ENCODE data around the gene TMEM130.

TMEM130 gene, protein sequence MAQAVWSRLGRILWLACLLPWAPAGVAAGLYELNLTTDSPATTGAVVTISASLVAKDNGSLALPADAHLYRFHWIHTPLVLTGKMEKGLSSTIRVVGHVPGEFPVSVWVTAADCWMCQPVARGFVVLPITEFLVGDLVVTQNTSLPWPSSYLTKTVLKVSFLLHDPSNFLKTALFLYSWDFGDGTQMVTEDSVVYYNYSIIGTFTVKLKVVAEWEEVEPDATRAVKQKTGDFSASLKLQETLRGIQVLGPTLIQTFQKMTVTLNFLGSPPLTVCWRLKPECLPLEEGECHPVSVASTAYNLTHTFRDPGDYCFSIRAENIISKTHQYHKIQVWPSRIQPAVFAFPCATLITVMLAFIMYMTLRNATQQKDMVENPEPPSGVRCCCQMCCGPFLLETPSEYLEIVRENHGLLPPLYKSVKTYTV

DNA sequence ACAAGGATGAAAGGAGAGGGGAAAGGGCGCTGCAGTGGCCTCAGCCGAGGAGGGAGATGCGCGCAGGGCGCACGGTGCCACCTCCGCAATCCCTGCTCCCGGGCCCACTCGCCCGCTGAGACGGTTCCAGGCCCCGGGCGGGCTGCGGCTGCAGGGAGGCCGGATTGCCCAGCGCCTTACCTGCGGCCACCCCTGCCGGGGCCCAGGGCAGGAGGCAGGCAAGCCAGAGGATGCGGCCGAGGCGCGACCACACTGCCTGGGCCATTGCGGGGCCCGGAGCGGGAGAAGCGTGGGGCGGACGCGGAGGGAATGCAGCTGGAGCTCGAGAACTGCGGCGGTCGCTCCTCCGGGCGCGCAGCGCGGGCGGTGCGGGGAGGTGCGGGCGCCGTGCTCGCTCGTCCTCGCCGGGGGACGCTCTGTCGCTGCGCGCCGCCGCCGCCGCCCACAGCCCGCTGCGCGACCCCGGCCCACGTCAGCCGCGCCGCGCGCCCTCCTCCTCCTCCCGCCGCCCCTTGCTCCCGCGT lies at the start of gene TMEM130:
TMEM130 (minus strand) TSS at position 418 of the 524 bp plus-strand sequence; CDS start at position 265, 153 bp downstream.
- no peak within 1 kb of the TSS for H3K9ac ChIP-seq (ENCODE audit: low read length)
- no peaks in the 10 kb centered on the region for H3K9me3 ChIP-seq (ENCODE audit: control insufficient read depth, low read length)
- H3K4me3 ChIP-seq (ENCODE audit: low read length): peak within 1 kb of the TSS; percentile 37
- H3K36me3 ChIP-seq (ENCODE audit: control insufficient read depth, insufficient read depth, low read length, severe bottlenecking): no peaks in the 10 kb centered on the region
- H3K27me3 ChIP-seq (replicated peaks; ENCODE audit: control insufficient read depth, insufficient read depth, low read length): peaks cover 9% of the 10 kb centered on the region
- H3K4me1 ChIP-seq (ENCODE audit: control insufficient read depth, insufficient read depth, low read length): peaks cover 11% of the 10 kb centered on the region
- DNase-seq (ENCODE audit: low read depth): peak; percentile 63

DNA sequence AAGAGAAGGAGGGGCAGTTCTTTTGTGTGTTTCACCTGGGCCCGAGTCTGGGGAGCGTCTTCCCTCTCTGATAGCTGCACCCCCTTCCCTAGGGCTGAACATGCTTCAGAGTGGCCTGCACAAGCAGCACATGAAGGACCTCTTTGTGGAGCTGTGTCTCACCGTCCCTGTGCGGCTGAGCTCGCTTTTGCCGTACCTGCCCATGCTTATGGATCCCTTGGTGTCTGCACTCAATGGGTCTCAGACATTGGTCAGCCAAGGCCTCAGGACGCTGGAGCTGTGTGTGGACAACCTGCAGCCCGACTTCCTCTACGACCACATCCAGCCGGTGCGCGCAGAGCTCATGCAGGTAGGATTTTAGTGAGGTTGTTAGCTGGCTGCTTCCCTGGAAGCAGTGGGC lies 47.5 kb upstream of the TMEM130 start:
- Histone ChIP-seq H3K4me1 (ENCODE audit: control insufficient read depth, insufficient read depth, low read length) (peaks cover 5% of the 10 kb centered on the region), H3K4me3 (ENCODE audit: low read length) (no peak overlapping the region), H3K9ac (ENCODE audit: low read length) (no peak overlapping the region), H3K9me3 (ENCODE audit: control insufficient read depth, low read length) (no peaks in the 10 kb centered on the region), H3K27me3 (replicated peaks; ENCODE audit: control insufficient read depth, insufficient read depth, low read length) (no peaks in the 10 kb centered on the region), H3K36me3 (ENCODE audit: control insufficient read depth, insufficient read depth, low read length, severe bottlenecking) (peaks cover 79% of the 10 kb centered on the region)
- DNase-seq (ENCODE audit: low read depth): no peak

DNA sequence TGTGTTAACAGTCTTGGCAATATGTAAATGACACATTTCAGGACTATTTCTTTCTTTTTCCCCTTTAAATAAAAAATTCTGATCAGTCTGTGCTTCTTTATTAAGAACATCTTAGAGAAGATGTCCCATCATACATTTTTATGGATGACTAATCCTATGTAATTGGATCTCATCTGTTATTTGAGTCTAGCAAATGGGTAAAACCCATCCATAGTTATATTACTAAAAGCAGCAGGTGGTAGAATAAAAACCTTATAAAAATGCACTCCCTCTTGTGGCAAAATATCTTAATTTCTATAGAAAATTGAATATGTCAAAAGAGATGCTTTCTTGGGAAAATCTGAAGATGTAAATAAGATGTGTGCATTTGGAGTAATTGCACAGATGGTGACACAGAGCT lies 43.8 kb upstream of the TMEM130 start:
- Histone ChIP-seq H3K4me1 (ENCODE audit: control insufficient read depth, insufficient read depth, low read length) (no peaks in the 10 kb centered on the region), H3K4me3 (ENCODE audit: low read length) (no peak overlapping the region), H3K9ac (ENCODE audit: low read length) (no peak overlapping the region), H3K36me3 (ENCODE audit: control insufficient read depth, insufficient read depth, low read length, severe bottlenecking) (peaks cover 89% of the 10 kb centered on the region), H3K27me3 (replicated peaks; ENCODE audit: control insufficient read depth, insufficient read depth, low read length) (no peaks in the 10 kb centered on the region), H3K9me3 (ENCODE audit: control insufficient read depth, low read length) (no peaks in the 10 kb centered on the region)
- DNase-seq (ENCODE audit: low read depth): peak; percentile 31

DNA sequence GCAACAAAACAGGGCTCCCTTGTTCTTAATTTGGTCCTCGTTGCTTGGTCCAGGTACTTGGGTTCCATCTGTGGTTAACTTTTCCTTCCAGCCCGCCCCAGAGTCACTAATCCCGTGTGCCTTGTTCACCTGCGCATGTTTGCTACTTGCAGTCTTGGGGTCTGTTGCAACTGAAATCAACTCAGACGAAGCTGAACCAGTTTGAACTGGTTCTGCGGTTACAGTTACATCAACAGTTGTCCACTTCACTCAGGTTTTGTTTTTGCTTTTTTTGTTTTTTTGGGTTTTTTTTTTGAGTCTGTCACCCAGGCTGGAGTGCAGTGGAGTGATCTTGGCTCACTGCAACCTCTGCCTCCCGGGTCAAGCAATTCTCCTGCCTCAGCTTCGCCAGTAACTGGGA lies 43.2 kb upstream of the TMEM130 start:
- Histone ChIP-seq H3K4me3 (ENCODE audit: low read length) (no peak overlapping the region), H3K36me3 (ENCODE audit: control insufficient read depth, insufficient read depth, low read length, severe bottlenecking) (peaks cover 88% of the 10 kb centered on the region), H3K4me1 (ENCODE audit: control insufficient read depth, insufficient read depth, low read length) (no peaks in the 10 kb centered on the region), H3K27me3 (replicated peaks; ENCODE audit: control insufficient read depth, insufficient read depth, low read length) (no peaks in the 10 kb centered on the region), H3K9ac (ENCODE audit: low read length) (no peak overlapping the region), H3K9me3 (ENCODE audit: control insufficient read depth, low read length) (no peaks in the 10 kb centered on the region)
- DNase-seq (ENCODE audit: low read depth): no peak

DNA sequence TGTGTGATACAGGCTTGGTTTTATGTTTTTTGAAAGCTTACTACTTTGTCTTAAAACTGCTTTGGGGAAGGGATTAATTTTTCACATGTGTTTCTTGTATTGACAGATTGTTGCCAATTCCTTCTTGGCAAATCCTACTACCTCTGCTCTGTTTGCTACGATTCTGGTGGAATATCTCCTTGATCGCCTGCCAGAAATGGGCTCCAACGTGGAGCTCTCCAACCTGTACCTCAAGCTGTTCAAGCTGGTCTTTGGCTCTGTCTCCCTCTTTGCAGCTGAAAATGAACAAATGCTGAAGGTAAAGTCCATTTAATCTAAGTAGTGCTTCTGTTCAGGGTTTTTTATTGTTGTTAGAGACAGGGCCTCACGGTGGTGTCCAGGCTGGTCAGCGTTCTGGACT lies 42.1 kb upstream of the TMEM130 start:
- Histone ChIP-seq H3K4me3 (ENCODE audit: low read length) (no peak overlapping the region), H3K9ac (ENCODE audit: low read length) (no peak overlapping the region), H3K4me1 (ENCODE audit: control insufficient read depth, insufficient read depth, low read length) (no peaks in the 10 kb centered on the region), H3K27me3 (replicated peaks; ENCODE audit: control insufficient read depth, insufficient read depth, low read length) (no peaks in the 10 kb centered on the region), H3K9me3 (ENCODE audit: control insufficient read depth, low read length) (no peaks in the 10 kb centered on the region), H3K36me3 (ENCODE audit: control insufficient read depth, insufficient read depth, low read length, severe bottlenecking) (peaks cover 83% of the 10 kb centered on the region)
- DNase-seq (ENCODE audit: low read depth): no peak

DNA sequence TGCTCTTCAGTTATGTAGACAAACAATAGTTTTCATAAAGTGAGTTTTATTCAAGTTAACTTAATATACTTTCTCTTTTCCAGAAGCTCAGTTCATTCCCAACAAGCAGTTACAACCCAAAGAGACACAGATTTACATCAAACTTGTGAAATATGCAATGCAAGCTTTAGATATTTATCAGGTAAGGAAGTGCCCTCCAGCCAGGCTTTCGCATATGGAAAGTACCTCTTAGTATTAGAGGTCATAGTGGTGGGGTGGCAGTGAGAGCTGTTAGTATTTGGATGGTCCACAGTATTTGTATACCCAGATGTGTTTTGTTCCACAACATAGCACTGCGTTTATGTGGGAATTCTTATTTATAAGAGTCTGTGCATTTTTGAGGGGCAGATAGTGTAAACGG lies 40.6 kb upstream of the TMEM130 start:
- H3K4me3 ChIP-seq (ENCODE audit: low read length): no peak overlapping the region
- no peak for DNase-seq (ENCODE audit: low read depth)
- peaks cover 82% of the 10 kb centered on the region for H3K36me3 ChIP-seq (ENCODE audit: control insufficient read depth, insufficient read depth, low read length, severe bottlenecking)
- no peaks in the 10 kb centered on the region for H3K27me3 ChIP-seq (replicated peaks; ENCODE audit: control insufficient read depth, insufficient read depth, low read length)
- H3K9me3 ChIP-seq (ENCODE audit: control insufficient read depth, low read length): no peaks in the 10 kb centered on the region
- H3K9ac ChIP-seq (ENCODE audit: low read length): no peak overlapping the region
- H3K4me1 ChIP-seq (ENCODE audit: control insufficient read depth, insufficient read depth, low read length): no peaks in the 10 kb centered on the region

DNA sequence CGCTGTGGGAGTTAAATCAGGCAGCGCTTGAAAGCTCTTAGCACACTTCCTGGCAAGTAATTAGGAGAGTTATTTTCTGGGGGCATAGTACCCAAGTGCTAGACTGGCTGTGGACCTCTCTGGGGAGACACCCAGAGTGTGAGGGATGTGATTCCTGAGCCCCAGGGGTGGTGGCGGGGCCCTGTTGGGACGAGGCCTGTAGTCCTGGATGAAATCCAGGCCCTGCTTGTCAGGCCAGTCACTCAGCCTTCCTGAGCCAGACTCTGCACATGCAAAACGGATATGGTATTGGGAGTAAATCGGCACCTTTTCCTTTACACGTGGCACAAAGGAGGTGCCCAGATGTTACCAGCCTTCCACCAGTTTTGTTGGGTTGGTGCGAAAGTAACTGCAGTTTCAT lies 39.7 kb upstream of the TMEM130 start:
- Histone ChIP-seq H3K4me1 (ENCODE audit: control insufficient read depth, insufficient read depth, low read length) (no peaks in the 10 kb centered on the region), H3K9me3 (ENCODE audit: control insufficient read depth, low read length) (no peaks in the 10 kb centered on the region), H3K36me3 (ENCODE audit: control insufficient read depth, insufficient read depth, low read length, severe bottlenecking) (peaks cover 87% of the 10 kb centered on the region), H3K9ac (ENCODE audit: low read length) (no peak overlapping the region), H3K27me3 (replicated peaks; ENCODE audit: control insufficient read depth, insufficient read depth, low read length) (no peaks in the 10 kb centered on the region), H3K4me3 (ENCODE audit: low read length) (no peak overlapping the region)
- DNase-seq (ENCODE audit: low read depth): no peak

DNA sequence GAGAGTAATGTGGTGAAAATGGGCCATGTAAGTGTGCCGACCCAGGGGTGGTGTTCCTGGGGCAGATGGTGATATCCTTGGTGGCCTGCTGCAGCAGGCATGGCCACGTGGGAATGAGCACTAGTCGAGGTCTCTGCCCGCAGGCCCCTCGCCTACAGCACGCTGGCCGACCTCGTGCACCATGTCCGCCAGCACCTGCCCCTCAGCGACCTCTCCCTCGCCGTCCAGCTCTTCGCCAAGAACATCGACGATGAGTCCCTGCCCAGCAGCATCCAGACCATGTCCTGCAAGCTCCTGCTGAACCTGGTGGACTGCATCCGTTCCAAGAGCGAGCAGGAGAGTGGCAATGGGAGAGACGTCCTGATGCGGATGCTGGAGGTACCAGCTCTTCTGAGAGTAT lies 38.8 kb upstream of the TMEM130 start:
- Histone ChIP-seq H3K27me3 (replicated peaks; ENCODE audit: control insufficient read depth, insufficient read depth, low read length) (no peaks in the 10 kb centered on the region), H3K36me3 (ENCODE audit: control insufficient read depth, insufficient read depth, low read length, severe bottlenecking) (peaks cover 89% of the 10 kb centered on the region), H3K9me3 (ENCODE audit: control insufficient read depth, low read length) (no peaks in the 10 kb centered on the region), H3K9ac (ENCODE audit: low read length) (no peak overlapping the region), H3K4me3 (ENCODE audit: low read length) (no peak overlapping the region), H3K4me1 (ENCODE audit: control insufficient read depth, insufficient read depth, low read length) (no peaks in the 10 kb centered on the region)
- no peak for DNase-seq (ENCODE audit: low read depth)

DNA sequence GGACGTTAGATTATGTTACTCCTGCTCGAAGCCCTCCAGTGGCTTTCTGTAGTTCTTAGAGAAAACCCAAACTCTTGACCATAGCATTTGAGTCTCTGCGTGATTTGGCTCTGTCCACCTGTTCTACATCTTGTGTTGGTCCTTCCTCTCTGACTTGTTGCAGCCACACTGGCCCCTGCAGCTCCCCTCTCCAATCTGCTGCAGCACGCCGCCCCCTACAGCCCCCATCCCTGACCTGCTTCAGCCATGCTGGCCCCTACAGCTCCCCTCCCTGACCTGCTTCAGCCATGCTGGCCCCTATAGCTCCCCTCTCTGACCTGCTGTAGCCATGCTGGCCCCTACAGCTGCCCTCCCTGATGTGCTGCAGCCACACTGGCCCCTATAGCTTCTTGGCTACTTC lies 37.8 kb upstream of the TMEM130 start:
- H3K9ac ChIP-seq (ENCODE audit: low read length): no peak overlapping the region
- no peak for DNase-seq (ENCODE audit: low read depth)
- no peak overlapping the region for H3K4me3 ChIP-seq (ENCODE audit: low read length)
- peaks cover 90% of the 10 kb centered on the region for H3K36me3 ChIP-seq (ENCODE audit: control insufficient read depth, insufficient read depth, low read length, severe bottlenecking)
- H3K9me3 ChIP-seq (ENCODE audit: control insufficient read depth, low read length): no peaks in the 10 kb centered on the region
- no peaks in the 10 kb centered on the region for H3K27me3 ChIP-seq (replicated peaks; ENCODE audit: control insufficient read depth, insufficient read depth, low read length)
- no peaks in the 10 kb centered on the region for H3K4me1 ChIP-seq (ENCODE audit: control insufficient read depth, insufficient read depth, low read length)

DNA sequence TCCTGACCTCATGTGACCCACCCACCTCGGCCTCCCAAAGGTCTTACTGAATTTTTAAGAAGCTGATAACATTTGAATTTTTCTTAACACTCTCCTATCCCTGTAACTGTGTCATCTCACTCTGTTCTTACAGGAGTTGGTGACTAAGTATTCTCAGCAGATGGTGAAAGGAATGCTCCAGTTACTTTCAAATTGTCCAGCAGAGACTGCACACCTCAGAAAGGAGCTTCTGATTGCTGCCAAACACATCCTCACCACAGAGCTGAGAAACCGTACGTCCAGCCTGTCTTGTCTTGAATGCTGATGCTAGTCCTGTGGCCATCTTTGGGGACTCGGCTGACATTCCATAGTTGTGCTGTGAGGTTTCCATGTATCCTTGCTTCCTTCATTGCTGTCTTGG lies 33.4 kb upstream of the TMEM130 start:
- H3K36me3 ChIP-seq (ENCODE audit: control insufficient read depth, insufficient read depth, low read length, severe bottlenecking): peaks cover 92% of the 10 kb centered on the region
- H3K9me3 ChIP-seq (ENCODE audit: control insufficient read depth, low read length): no peaks in the 10 kb centered on the region
- H3K27me3 ChIP-seq (replicated peaks; ENCODE audit: control insufficient read depth, insufficient read depth, low read length): no peaks in the 10 kb centered on the region
- no peaks in the 10 kb centered on the region for H3K4me1 ChIP-seq (ENCODE audit: control insufficient read depth, insufficient read depth, low read length)
- no peak overlapping the region for H3K9ac ChIP-seq (ENCODE audit: low read length)
- no peak overlapping the region for H3K4me3 ChIP-seq (ENCODE audit: low read length)
- no peak for DNase-seq (ENCODE audit: low read depth)

DNA sequence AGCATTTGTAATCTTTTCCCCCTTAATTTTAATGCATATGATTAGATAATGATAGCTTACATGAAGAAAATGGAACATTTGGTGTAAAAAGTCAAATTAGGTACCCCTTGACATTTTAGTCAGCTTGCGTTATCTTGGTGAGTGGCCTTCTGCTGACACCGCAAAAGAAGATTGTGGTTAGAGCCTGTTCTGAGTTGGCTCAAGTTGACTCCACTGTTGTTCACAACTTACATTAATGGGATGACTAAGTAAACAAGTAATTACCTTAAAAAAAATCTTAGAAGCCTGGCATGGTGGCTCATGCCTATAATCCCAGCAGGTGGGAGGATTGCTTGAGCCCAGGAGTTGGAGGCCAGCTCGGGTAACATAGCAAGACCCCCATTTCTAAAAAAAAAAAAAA lies 32.7 kb upstream of the TMEM130 start:
- Histone ChIP-seq H3K36me3 (ENCODE audit: control insufficient read depth, insufficient read depth, low read length, severe bottlenecking) (peaks cover 98% of the 10 kb centered on the region), H3K9ac (ENCODE audit: low read length) (no peak overlapping the region)

More for the DNA sequence above, 32.7 kb upstream of the TMEM130 start:
- H3K9me3 ChIP-seq (ENCODE audit: control insufficient read depth, low read length): no peaks in the 10 kb centered on the region
- no peaks in the 10 kb centered on the region for H3K4me1 ChIP-seq (ENCODE audit: control insufficient read depth, insufficient read depth, low read length)
- no peaks in the 10 kb centered on the region for H3K27me3 ChIP-seq (replicated peaks; ENCODE audit: control insufficient read depth, insufficient read depth, low read length)
- no peak overlapping the region for H3K4me3 ChIP-seq (ENCODE audit: low read length)
- DNase-seq (ENCODE audit: low read depth): no peak

Data from adipocyte (in vitro differentiated cells).